B cell (primary cell): ENCODE results near the gene SH3YL1.
"Not testable (repeated sequence)": the region's sequence is repeated elsewhere in the genome, so short reads cannot be mapped to it uniquely, and the experiment has no call there.

ENCODE experiments used
- CTCF ChIP-seq: fragments of 200-600 bp; IDR thresholded peaks from one replicate; pipeline ENCODE4 v1.8.0; 2022; ENCODE audit warnings: antibody characterized with exemption, mild to moderate bottlenecking
- EZH2 ChIP-seq: IDR thresholded peaks from 2 replicates; pipeline ENCODE4 v1.6.1; 2012; ENCODE audit warnings: borderline replicate concordance, low read depth, mild to moderate bottlenecking, moderate library complexity, low read length; ENCODE audit not compliant: insufficient read depth, poor library complexity, severe bottlenecking

- not testable (repeated sequence) for TF ChIP-seq CTCF, EZH2
Measured at GRCh38 chr2:172120-172519, 91.7 kb downstream of the SH3YL1 start.
